ENCODE measurements around the gene DLGAP3. TPM values are rescaled to one million over a fixed set of nuclear protein-coding genes. Genes with fewer than 3 reads are reported as not detected.

Gene DLGAP3
- total RNA-seq, 1 donor: not detected

DNA sequence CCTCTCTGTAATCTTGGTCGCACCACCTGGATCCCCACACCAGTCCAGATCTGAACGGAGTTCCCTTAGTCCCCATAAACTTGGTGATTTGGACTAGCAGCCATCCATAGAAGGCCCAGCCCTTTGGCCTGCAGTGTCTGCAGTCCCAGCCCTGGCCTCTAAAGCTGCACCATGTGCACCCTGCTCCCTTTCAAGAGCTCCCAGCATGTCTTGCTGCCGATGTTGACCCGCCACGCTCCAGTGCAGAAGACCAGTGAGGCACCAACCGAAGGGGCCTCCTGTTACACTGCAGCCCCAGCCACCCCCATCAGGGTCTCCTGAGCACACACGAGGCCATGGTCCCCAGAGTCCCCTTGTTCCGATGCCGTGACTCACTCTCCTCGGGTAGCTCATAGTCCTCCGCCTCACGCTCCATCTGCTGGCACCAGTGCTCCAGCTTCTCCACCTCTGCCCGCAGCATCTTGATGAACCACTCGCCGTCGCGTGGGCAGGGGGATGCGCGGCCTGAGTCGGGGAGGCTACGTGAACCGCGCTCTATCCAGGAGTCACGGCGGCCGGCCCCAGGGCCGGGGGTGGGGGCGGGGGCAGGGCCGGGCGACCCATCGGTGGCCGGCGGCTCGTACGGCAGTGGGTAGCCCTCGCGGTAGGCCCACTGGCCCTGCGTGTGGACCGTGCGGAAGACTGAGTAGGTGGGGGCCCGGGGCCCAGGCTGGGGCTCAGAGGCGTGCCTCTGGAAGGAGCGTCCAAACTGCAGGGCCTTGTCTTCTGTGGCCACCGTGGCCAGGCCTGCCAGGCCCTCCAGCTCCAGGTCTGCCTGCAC is 61.0 kb downstream of the DLGAP3 start:
- Histone ChIP-seq H3K4me1 (ENCODE audit: insufficient read depth, low read length) (peaks cover 2% of the 10 kb centered on the region), H3K4me2 (ENCODE audit: insufficient read depth, low read length) (no peak overlapping the region), H3K27me3 (ENCODE audit: insufficient read depth, low read length) (peaks cover 20% of the 10 kb centered on the region), H3K9me3 (ENCODE audit: low read depth, low read length) (no peaks in the 10 kb centered on the region), H3K79me2 (ENCODE audit: insufficient read depth, low read length) (no peaks in the 10 kb centered on the region), H4K20me1 (ENCODE audit: insufficient read depth, low read length) (no peaks in the 10 kb centered on the region), H2AFZ (ENCODE audit: low read length) (no peak overlapping the region), H3K36me3 (ENCODE audit: insufficient read depth, low read length) (no peaks in the 10 kb centered on the region), H3K4me3 (ENCODE audit: insufficient read depth, low read length) (no peak overlapping the region), H3K27ac (ENCODE audit: low read depth, low read length) (no peak overlapping the region)
- TF ChIP-seq, protein P1, sequence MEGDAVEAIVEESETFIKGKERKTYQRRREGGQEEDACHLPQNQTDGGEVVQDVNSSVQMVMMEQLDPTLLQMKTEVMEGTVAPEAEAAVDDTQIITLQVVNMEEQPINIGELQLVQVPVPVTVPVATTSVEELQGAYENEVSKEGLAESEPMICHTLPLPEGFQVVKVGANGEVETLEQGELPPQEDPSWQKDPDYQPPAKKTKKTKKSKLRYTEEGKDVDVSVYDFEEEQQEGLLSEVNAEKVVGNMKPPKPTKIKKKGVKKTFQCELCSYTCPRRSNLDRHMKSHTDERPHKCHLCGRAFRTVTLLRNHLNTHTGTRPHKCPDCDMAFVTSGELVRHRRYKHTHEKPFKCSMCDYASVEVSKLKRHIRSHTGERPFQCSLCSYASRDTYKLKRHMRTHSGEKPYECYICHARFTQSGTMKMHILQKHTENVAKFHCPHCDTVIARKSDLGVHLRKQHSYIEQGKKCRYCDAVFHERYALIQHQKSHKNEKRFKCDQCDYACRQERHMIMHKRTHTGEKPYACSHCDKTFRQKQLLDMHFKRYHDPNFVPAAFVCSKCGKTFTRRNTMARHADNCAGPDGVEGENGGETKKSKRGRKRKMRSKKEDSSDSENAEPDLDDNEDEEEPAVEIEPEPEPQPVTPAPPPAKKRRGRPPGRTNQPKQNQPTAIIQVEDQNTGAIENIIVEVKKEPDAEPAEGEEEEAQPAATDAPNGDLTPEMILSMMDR (IDR thresholded peaks at IDR 0.05; ENCODE audit: extremely low read depth, low read depth, low read length): no peak
- DNase-seq (ENCODE audit: insufficient read length, low spot score, missing footprints): no peak

DNA sequence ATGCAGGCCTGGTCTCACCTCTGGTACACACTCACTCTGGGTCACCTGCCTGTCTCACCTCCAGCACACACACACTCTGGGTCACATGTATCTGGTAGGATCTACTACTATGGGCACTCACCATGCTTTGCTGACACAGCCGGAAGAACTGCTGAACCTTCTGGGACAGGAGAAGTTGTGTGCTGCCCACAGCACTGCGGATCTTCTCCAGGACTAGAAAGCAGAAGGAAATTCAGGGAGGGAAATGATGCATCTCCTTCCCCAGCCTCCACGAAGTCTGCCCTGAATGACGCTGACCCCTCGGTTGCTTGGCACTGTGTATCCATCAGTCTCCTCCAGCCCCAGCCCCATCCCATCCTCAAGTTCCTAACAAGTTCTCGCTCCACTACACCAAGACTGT is 62.0 kb downstream of the DLGAP3 start:
- H4K20me1 ChIP-seq (ENCODE audit: insufficient read depth, low read length): no peaks in the 10 kb centered on the region
- TF ChIP-seq, protein P1 (IDR thresholded peaks at IDR 0.05; ENCODE audit: extremely low read depth, low read depth, low read length): no peak
- H3K79me2 ChIP-seq (ENCODE audit: insufficient read depth, low read length): no peaks in the 10 kb centered on the region
- H3K27ac ChIP-seq (ENCODE audit: low read depth, low read length): no peak overlapping the region
- no peak overlapping the region for H3K4me2 ChIP-seq (ENCODE audit: insufficient read depth, low read length)
- H3K27me3 ChIP-seq (ENCODE audit: insufficient read depth, low read length): peaks cover 13% of the 10 kb centered on the region
- no peaks in the 10 kb centered on the region for H3K9me3 ChIP-seq (ENCODE audit: low read depth, low read length)
- DNase-seq (ENCODE audit: insufficient read length, low spot score, missing footprints): no peak
- peaks cover 2% of the 10 kb centered on the region for H3K4me1 ChIP-seq (ENCODE audit: insufficient read depth, low read length)
- H3K36me3 ChIP-seq (ENCODE audit: insufficient read depth, low read length): no peaks in the 10 kb centered on the region
- no peak overlapping the region for H3K4me3 ChIP-seq (ENCODE audit: insufficient read depth, low read length)
- H2AFZ ChIP-seq (ENCODE audit: low read length): no peak overlapping the region

DNA sequence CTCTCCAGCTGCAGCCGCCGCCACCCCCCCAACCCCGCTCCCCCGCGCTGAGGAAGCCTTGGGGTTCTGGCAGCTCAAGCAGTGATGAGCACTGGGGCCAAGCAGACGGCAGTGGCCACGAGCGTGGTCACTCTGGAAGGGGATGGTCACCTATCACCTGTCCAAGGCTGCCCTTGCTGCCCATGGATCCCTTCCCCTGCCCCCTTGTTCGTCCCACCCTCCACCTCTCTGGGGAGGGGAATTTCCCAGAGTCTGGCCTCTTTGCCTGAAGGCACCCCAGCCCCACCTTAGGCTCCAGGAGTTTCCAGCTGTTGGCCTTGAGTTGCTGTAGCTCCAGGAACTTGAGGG is 62.7 kb downstream of the DLGAP3 start:
- Histone ChIP-seq H3K4me2 (ENCODE audit: insufficient read depth, low read length) (peak overlapping the region; percentile 82), H4K20me1 (ENCODE audit: insufficient read depth, low read length) (no peaks in the 10 kb centered on the region), H3K36me3 (ENCODE audit: insufficient read depth, low read length) (no peaks in the 10 kb centered on the region), H3K79me2 (ENCODE audit: insufficient read depth, low read length) (no peaks in the 10 kb centered on the region), H3K27me3 (ENCODE audit: insufficient read depth, low read length) (peaks cover 13% of the 10 kb centered on the region), H3K4me3 (ENCODE audit: insufficient read depth, low read length) (peak overlapping the region; percentile 83), H3K4me1 (ENCODE audit: insufficient read depth, low read length) (peaks cover 2% of the 10 kb centered on the region), H3K27ac (ENCODE audit: low read depth, low read length) (no peak overlapping the region), H3K9me3 (ENCODE audit: low read depth, low read length) (no peaks in the 10 kb centered on the region), H2AFZ (ENCODE audit: low read length) (peak overlapping the region; percentile 85)
- no peak for DNase-seq (ENCODE audit: insufficient read length, low spot score, missing footprints)
- TF ChIP-seq, protein P1 (IDR thresholded peaks at IDR 0.05; ENCODE audit: extremely low read depth, low read depth, low read length): no peak

DNA sequence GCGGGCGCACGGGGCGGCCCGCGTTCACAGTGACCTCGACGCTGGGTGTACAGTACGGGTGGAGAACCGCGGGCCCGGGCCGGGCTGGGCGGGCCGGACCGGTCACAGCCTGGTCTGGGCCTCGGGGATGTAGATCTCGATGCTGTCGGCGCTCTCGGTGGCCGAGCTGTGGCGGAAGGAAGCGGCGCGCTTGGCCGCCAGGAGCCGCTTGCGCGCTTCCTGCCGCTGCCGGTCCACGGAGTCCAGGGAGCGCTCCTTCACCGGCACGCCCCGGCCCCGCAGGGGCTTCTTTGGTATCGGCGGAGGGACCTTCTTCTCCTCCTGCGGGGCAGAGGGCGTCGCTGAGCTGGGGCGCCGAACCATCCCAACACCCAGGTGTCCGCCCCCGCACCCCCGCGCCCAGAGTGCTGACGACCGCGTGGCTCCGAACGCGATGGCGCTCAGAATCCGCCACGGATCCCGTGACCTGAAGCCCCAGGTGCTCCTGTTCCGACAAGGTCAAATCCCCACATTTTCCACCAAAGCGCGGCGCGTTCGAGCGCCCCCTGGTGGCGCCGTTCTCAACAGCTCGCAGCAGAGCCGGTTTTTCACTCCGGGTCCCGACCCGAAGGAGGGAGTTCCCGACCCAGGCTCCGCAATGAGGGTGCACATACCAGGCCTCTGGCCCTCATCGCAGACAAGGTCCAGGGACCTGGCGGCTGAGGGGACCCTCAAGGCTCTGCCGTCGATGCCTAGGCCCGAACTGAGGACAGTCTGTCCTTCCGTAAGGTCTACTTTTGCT is 63.3 kb downstream of the DLGAP3 start:
- H3K27ac ChIP-seq (ENCODE audit: low read depth, low read length): no peak overlapping the region
- H3K4me2 ChIP-seq (ENCODE audit: insufficient read depth, low read length): peak overlapping the region; percentile 82
- H4K20me1 ChIP-seq (ENCODE audit: insufficient read depth, low read length): no peaks in the 10 kb centered on the region
- DNase-seq (ENCODE audit: insufficient read length, low spot score, missing footprints): peak; percentile 99
- H3K36me3 ChIP-seq (ENCODE audit: insufficient read depth, low read length): no peaks in the 10 kb centered on the region
- H3K4me3 ChIP-seq (ENCODE audit: insufficient read depth, low read length): peak overlapping the region; percentile 83
- H2AFZ ChIP-seq (ENCODE audit: low read length): peak overlapping the region; percentile 85
- TF ChIP-seq, protein P1 (IDR thresholded peaks at IDR 0.05; ENCODE audit: extremely low read depth, low read depth, low read length): peak; percentile 83
- H3K27me3 ChIP-seq (ENCODE audit: insufficient read depth, low read length): peaks cover 13% of the 10 kb centered on the region
- H3K79me2 ChIP-seq (ENCODE audit: insufficient read depth, low read length): no peaks in the 10 kb centered on the region
- H3K9me3 ChIP-seq (ENCODE audit: low read depth, low read length): no peaks in the 10 kb centered on the region
- peaks cover 2% of the 10 kb centered on the region for H3K4me1 ChIP-seq (ENCODE audit: insufficient read depth, low read length)
